ENCODE data around the gene SLC22A23.

DNA sequence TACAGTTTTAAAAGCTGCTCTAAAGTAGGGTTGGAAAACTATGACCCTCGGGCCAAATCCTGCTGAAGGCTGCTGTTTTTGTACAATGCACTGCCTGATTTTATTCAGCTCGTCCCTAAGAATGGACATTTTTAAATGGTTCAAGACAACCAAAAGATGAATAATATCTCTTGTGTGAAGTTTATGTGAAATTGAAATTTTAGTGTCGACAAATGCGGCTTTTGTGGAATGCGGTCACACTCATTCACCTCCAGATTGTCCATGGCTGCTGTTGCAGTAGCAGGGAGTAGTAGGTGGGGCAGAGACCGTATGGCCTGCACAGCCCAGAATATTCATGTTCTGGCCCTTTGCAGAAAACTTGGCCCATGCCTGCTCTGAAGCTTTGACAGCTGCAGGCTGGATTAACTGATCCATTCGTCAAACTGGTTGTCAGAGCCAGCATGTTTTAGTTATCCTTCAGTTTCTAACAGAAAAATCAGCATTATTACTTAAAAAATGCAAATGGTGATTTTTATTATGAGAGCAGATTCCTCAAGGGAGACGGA is 106.5 kb downstream of the SLC22A23 start:
- TF ChIP-seq, protein P1, sequence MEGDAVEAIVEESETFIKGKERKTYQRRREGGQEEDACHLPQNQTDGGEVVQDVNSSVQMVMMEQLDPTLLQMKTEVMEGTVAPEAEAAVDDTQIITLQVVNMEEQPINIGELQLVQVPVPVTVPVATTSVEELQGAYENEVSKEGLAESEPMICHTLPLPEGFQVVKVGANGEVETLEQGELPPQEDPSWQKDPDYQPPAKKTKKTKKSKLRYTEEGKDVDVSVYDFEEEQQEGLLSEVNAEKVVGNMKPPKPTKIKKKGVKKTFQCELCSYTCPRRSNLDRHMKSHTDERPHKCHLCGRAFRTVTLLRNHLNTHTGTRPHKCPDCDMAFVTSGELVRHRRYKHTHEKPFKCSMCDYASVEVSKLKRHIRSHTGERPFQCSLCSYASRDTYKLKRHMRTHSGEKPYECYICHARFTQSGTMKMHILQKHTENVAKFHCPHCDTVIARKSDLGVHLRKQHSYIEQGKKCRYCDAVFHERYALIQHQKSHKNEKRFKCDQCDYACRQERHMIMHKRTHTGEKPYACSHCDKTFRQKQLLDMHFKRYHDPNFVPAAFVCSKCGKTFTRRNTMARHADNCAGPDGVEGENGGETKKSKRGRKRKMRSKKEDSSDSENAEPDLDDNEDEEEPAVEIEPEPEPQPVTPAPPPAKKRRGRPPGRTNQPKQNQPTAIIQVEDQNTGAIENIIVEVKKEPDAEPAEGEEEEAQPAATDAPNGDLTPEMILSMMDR (conservative IDR thresholded peaks at IDR 0.05; ENCODE audit: low read length), result no peak
- no peak for TF ChIP-seq EZH2phosphoT487 (IDR thresholded peaks at IDR 0.05; ENCODE audit: borderline replicate concordance, low read depth, low read length)
